Pericardium fibroblast (primary cell): ENCODE data around the gene CRCP. TPM values are rescaled to one million over a fixed set of nuclear protein-coding genes. Genes with fewer than 3 reads are reported as not detected.

Source experiments
- total RNA-seq: library from RNA; depleted of rRNA; stranded (reverse); fragments of >200 nt; gene quantifications from 2 replicates; pipeline ENCODE4 v1.2.3, GENCODE V29; 2015

CRCP gene
- 19.2 and 36.4 TPM in 2 replicates for total RNA-seq

DNA sequence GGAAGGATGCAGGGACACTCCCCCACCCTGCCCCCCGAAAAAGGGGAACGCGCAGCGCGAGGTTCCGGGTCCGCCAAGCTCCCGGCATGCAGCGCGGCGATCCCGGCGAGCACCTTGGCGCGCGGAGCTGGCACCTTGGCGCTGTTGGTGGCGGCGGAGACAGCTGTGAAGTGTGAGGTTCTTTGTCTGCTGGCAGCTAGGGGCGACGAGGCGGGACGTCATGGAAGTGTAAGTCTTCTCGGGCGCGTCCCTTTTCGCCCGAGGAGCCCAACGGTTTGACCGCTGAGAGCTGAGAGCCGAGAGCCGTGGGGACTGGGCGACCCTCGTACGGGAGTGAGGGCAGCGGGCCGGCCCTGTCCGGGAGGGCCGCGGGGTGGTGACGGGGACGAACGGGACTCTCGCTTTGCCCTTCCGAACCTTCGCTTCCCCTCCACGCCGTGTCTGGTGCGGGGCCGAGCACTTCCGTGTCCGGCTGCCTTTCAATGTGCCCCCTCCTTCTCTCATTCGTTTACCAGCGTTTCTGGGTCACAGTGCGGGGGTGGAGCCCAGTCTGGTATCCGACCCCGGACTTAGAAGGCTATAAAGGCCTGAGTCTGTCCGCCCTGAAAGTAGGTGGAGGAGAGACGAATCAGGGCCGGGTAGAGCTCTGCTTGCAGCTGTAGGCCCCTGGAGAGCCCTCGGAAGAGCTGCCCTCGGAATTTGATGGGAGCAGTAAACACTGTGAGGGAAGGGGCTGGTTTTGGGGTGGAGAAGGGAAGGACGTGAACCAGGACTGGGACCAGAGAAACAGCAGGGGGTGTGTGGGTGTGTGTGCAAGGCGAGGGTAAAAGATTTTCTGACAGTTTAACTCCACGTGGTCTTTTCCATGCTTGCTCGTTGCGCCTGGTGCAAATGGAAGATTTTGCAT, at the start of gene CRCP:
Gene CRCP (plus strand): TSS at position 105 of the 907 bp plus-strand sequence. CDS start 116 bp downstream, at position 221.

GRCh38 chr7:66075590-66076461, 38.8 kb upstream of the CRCP start, which contains the start of gene ASL:
Gene ASL, plus strand, starts transcription at chr7:66075819. Its CDS starts 263 bp downstream, at chr7:66076082.

Other genes with a start within 250 kb of the CRCP start
- gene VKORC1L1, start 241.8 kb upstream of the CRCP start, total RNA-seq = 12.5 and 13.1 TPM in 2 replicates
- gene GUSB, start 132.6 kb upstream of the CRCP start, total RNA-seq = 10.8 and 14.0 TPM in 2 replicates
- gene ASL, start 39.0 kb upstream of the CRCP start, total RNA-seq = 49.6 and 51.8 TPM in 2 replicates
- 35.7 and 39.0 TPM in 2 replicates for gene TPST1, start 90.5 kb downstream of the CRCP start, total RNA-seq